Gastroesophageal sphincter (tissue), 3 donors: ENCODE results near the gene MAN1A1.

ENCODE experiments used
- POLR2AphosphoS5 ChIP-seq: sonication (generic); formaldehyde crosslinking; IDR thresholded peaks from one replicate; pipeline ENCODE4 v1.6.1; 2017; ENCODE audit warnings: antibody characterized with exemption
- TF ChIP-seq, protein P1 (sequence below), 4 experiments: fragments of 200-600 bp in 2 of 4; fragments of 450-650 bp in 2 of 4; sonication (generic) in 1 of 4; IDR thresholded peaks; one replicate each; pipeline ENCODE4 v1.5.1; 2017 to 2019; ENCODE audit warnings: antibody characterized with exemption in 4 of 4, mild to moderate bottlenecking in 2 of 4, moderate library complexity in 2 of 4

DNA sequence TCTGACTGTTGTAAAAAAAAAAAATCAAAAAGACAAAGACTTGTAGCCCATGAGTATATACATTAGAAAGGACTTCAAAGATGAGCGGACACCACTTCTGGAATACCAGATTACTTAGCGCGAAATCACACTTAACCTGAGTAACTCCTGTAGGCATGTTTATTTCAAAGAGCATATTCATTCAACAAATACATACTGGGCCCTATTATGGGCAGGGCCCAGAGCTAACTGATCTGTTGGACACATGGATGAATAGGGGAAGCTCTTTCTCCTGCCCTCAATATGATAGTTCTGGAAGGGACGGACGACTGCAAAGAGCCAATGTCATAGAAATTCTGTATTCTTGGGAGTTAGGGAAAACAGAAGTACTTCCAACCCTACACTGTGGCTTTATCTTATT is 12.3 kb downstream of the MAN1A1 start:
- TF ChIP-seq, protein P1, sequence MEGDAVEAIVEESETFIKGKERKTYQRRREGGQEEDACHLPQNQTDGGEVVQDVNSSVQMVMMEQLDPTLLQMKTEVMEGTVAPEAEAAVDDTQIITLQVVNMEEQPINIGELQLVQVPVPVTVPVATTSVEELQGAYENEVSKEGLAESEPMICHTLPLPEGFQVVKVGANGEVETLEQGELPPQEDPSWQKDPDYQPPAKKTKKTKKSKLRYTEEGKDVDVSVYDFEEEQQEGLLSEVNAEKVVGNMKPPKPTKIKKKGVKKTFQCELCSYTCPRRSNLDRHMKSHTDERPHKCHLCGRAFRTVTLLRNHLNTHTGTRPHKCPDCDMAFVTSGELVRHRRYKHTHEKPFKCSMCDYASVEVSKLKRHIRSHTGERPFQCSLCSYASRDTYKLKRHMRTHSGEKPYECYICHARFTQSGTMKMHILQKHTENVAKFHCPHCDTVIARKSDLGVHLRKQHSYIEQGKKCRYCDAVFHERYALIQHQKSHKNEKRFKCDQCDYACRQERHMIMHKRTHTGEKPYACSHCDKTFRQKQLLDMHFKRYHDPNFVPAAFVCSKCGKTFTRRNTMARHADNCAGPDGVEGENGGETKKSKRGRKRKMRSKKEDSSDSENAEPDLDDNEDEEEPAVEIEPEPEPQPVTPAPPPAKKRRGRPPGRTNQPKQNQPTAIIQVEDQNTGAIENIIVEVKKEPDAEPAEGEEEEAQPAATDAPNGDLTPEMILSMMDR (IDR thresholded peaks at IDR 0.05) = no peak
- no peak for TF ChIP-seq POLR2AphosphoS5
